ENCODE measurements around the gene TMEM179B. TPM values are rescaled to one million over a fixed set of nuclear protein-coding genes. Genes with fewer than 3 reads are reported as not detected.
A peak's percentile ranks its signal among the peaks of the same experiment; 100 is the strongest.

TMEM179B gene
- total and polyA plus RNA-seq, 2 of the 13 experiments (the other 11 are each of a cell fraction or from before 2014, with no cell fraction given) = 24.8 to 25.7 TPM

DNA sequence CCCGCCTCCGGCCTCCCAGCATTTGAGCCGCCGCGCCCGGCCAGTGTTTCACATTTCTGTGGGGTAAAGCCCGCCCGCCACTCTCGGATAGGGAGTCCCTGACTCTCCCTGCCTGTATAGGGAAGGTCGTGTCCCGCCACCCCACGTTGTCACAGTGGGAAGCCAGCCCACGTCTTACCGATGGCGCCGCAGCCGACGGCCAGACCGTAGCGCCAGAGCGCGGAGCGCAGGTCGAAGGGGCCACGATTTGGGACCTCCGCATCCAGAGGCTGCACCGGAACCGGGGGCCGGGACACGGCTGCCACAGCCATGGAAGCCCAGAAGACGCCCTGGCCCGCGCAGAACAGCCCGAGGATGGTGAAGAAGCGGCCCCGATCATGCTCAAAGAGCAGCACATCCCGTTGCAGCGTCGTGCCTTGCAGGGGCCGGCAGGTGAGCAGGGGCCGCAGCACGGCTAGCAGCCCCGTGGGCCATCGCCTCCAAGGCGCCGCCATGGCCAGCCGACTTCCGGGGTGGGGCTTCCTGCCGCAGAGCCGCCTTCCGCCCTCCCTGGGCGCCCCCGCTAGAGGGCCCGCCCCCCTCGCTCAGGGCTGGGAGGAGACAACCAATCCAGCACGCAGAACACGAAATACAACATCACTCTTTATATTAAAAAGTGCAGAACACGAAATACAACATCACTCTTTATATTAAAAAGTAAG, 4.4 kb downstream of the TMEM179B start, which contains the start of gene TMEM223 (continued):
- TF ChIP-seq TOE1 (CRISPR knock-in tag; IDR thresholded peaks at IDR 0.05) (no peak), SOX13 (IDR thresholded peaks at IDR 0.05) (no peak), SOX13 (CRISPR knock-in tag; conservative IDR thresholded peaks at IDR 0.05 in 1 of 2, IDR thresholded peaks at IDR 0.05 in 1 of 2) (peak in 1 of 2 experiments; percentile 37; a peak in 1 of 4 replicates), ZNF605 (CRISPR knock-in tag; IDR thresholded peaks at IDR 0.05) (peak; percentile 71; the same call in 1 of the 2 replicates), TBX3 (IDR thresholded peaks at IDR 0.05; ENCODE audit: borderline replicate concordance) (no peak), NFE2L1 (CRISPR knock-in tag; IDR thresholded peaks at IDR 0.05; ENCODE audit: borderline replicate concordance) (peak; percentile 47; the same call in 1 of the 2 replicates), NR2F2 (IDR thresholded peaks at IDR 0.05; ENCODE audit: borderline replicate concordance, low read depth) (no peak), ZBTB20 (CRISPR knock-in tag; IDR thresholded peaks at IDR 0.05; ENCODE audit: borderline replicate concordance, low read depth) (0 out of 2 replicates have a peak, but pooled peaks have one; percentile 35), ZNF12 (CRISPR knock-in tag; IDR thresholded peaks at IDR 0.05) (no peak), HCFC1 (IDR thresholded peaks at IDR 0.05; ENCODE audit: low read depth, low read length) (no peak), ZNF567 (CRISPR knock-in tag; IDR thresholded peaks at IDR 0.05; ENCODE audit: borderline replicate concordance) (0 out of 2 replicates have a peak, but pooled peaks have one; percentile 81), NCOA2 (CRISPR knock-in tag; IDR thresholded peaks at IDR 0.05) (no peak), HNRNPLL (IDR thresholded peaks at IDR 0.05; ENCODE audit: low read depth, low read length, poor library complexity, severe bottlenecking) (no peak), CAMTA2 (CRISPR knock-in tag; IDR thresholded peaks at IDR 0.05; ENCODE audit: borderline replicate concordance) (no peak), ZBTB21 (CRISPR knock-in tag; IDR thresholded peaks at IDR 0.05) (no peak), TEAD2 (CRISPR knock-in tag; IDR thresholded peaks at IDR 0.05) (no peak), ZNF83 (CRISPR knock-in tag; IDR thresholded peaks at IDR 0.05; ENCODE audit: borderline replicate concordance) (peak; percentile 85; the same call in 1 of the 2 replicates), RORA (CRISPR knock-in tag; IDR thresholded peaks at IDR 0.05) (peak; percentile 82; the same call in 1 of the 2 replicates), ZNF616 (CRISPR knock-in tag; IDR thresholded peaks at IDR 0.05; ENCODE audit: low read depth) (no peak; the same call in 1 of the 2 replicates), REXO4 (CRISPR knock-in tag; IDR thresholded peaks at IDR 0.05; ENCODE audit: borderline replicate concordance) (peak; percentile 86; the same call in 1 of the 2 replicates), ZNF761 (CRISPR knock-in tag; conservative IDR thresholded peaks at IDR 0.05) (no peak), ZNF224 (CRISPR knock-in tag; IDR thresholded peaks at IDR 0.05) (no peak)
- TF ChIP-seq, protein P1, sequence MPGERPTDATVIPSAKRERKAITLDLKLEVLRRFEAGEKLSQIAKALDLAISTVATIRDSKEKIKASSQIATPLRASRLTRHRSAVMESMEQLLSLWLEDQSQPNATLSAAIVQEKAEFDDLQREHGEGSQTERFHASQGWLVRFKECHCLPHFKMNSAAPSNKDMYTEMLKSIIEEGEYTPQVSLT (CRISPR knock-in tag; IDR thresholded peaks at IDR 0.05; ENCODE audit: borderline replicate concordance, low read depth) = no peak
- TF ChIP-seq, protein P2, sequence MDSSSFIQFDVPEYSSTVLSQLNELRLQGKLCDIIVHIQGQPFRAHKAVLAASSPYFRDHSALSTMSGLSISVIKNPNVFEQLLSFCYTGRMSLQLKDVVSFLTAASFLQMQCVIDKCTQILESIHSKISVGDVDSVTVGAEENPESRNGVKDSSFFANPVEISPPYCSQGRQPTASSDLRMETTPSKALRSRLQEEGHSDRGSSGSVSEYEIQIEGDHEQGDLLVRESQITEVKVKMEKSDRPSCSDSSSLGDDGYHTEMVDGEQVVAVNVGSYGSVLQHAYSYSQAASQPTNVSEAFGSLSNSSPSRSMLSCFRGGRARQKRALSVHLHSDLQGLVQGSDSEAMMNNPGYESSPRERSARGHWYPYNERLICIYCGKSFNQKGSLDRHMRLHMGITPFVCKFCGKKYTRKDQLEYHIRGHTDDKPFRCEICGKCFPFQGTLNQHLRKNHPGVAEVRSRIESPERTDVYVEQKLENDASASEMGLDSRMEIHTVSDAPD (CRISPR knock-in tag; IDR thresholded peaks at IDR 0.05) = 0 out of 2 replicates have a peak, but pooled peaks have one; percentile 29
- TF ChIP-seq, protein P3, sequence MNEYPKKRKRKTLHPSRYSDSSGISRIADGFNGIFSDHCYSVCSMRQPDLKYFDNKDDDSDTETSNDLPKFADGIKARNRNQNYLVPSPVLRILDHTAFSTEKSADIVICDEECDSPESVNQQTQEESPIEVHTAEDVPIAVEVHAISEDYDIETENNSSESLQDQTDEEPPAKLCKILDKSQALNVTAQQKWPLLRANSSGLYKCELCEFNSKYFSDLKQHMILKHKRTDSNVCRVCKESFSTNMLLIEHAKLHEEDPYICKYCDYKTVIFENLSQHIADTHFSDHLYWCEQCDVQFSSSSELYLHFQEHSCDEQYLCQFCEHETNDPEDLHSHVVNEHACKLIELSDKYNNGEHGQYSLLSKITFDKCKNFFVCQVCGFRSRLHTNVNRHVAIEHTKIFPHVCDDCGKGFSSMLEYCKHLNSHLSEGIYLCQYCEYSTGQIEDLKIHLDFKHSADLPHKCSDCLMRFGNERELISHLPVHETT (CRISPR knock-in tag; conservative IDR thresholded peaks at IDR 0.05) = no peak
- TF ChIP-seq, protein P4, sequence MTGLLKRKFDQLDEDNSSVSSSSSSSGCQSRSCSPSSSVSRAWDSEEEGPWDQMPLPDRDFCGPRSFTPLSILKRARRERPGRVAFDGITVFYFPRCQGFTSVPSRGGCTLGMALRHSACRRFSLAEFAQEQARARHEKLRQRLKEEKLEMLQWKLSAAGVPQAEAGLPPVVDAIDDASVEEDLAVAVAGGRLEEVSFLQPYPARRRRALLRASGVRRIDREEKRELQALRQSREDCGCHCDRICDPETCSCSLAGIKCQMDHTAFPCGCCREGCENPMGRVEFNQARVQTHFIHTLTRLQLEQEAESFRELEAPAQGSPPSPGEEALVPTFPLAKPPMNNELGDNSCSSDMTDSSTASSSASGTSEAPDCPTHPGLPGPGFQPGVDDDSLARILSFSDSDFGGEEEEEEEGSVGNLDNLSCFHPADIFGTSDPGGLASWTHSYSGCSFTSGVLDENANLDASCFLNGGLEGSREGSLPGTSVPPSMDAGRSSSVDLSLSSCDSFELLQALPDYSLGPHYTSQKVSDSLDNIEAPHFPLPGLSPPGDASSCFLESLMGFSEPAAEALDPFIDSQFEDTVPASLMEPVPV (CRISPR knock-in tag; IDR thresholded peaks at IDR 0.05) = peak; percentile 91; the same call in 1 of the 2 replicates
